Ovary (tissue), 9 donors: Measurements from ENCODE around the gene NLGN4Y. TPM values are rescaled to one million over a fixed set of nuclear protein-coding genes. Genes with fewer than 3 reads are reported as not detected.

ENCODE experiments used
- DNase-seq, 5 donors: peaks; one replicate each; pipeline ENCODE4 v3.0.0-alpha.2; 2019 to 2020
- H3K27ac ChIP-seq, 2 donors: fragments of 200-600 bp; one replicate each; pipeline versions ENCODE4 v1.5.1 to v1.8.0; 2019 to 2022
- H3K27me3 ChIP-seq: fragments of 200-600 bp; one replicate; pipeline ENCODE4 v1.8.0; 2022
- H3K36me3 ChIP-seq: fragments of 200-600 bp; sonication (generic); one replicate; pipeline ENCODE4 v1.5.1; 2019
- H3K4me1 ChIP-seq: one replicate; pipeline ENCODE4 v1.8.1; 2013; ENCODE audit warnings: mild to moderate bottlenecking, moderate library complexity; ENCODE audit not compliant: insufficient read depth
- H3K4me3 ChIP-seq: fragments of 200-600 bp; sonication (generic); one replicate; pipeline ENCODE4 v1.5.1; 2017
- H3K9me3 ChIP-seq, 2 donors: fragments of 200-600 bp in 1 of 2; sonication (generic) in 1 of 2; one replicate each; pipeline versions ENCODE4 v1.5.1 to v1.8.1; 2013 to 2019; ENCODE audit warnings: mild to moderate bottlenecking in 1 of 2, moderate library complexity in 1 of 2
- EP300 ChIP-seq: sonication (generic); formaldehyde crosslinking; IDR thresholded peaks from one replicate; pipeline ENCODE4 v1.6.1; 2017; ENCODE audit warnings: antibody characterized with exemption
- POLR2A ChIP-seq: fragments of 450-650 bp; IDR thresholded peaks from one replicate; pipeline ENCODE4 v1.6.1; 2017; ENCODE audit warnings: antibody characterized with exemption, mild to moderate bottlenecking, moderate library complexity
- WGBS, 3 donors: extraction: QIAGEN DNeasy Blood & Tissue Kit in 1 of 3; methylation state at CpG; one replicate each; pipeline versions ENCODE4 v1.1.5 to v1.1.7; 2013 to 2017; 5-methylcytosine and 5-hydroxymethylcytosine counted together
- intact Hi-C, 4 donors: fragments of 100-400 bp; cut with DNase I; formaldehyde crosslinking; loops; one replicate each; pipeline versions ENCODE4 v1.11.0 to v1.15.1; 2022 to 2023
- polyA plus RNA-seq, 2 donors: library from polyadenylated mRNA; stranded (reverse); fragments of 200-250 nt in 1 of 2; fragments of 350-450 nt in 1 of 2; fragmentation: Illumina TruSeq in 1 of 2; extraction: RNeasy Lipid Tissue Mini Kit (QIAGEN cat#74804) in 1 of 2; gene quantifications; one replicate each; pipeline ENCODE4 v1.2.3, GENCODE V29; 2013 to 2014
- total RNA-seq, 7 donors: library from RNA; depleted of rRNA in 2 of 7; stranded (reverse); fragments of >200 nt in 2 of 7; fragmentation: NEBNext Ultra II Directional in 3 of 7; extraction: Animal tissue kit (Norgen Biotek cat#: 25700) in 3 of 7; gene quantifications; one replicate each; pipeline versions ENCODE4 v1.1.0 to v1.2.4, GENCODE V29; 2016 to 2023
- TF ChIP-seq, protein P1 (sequence below), 3 donors: fragments of 450-650 bp in 2 of 3; fragments of 200-600 bp in 1 of 3; IDR thresholded peaks; one replicate each; pipeline versions ENCODE4 v1.5.1 to v1.8.0; 2016 to 2022; ENCODE audit warnings: antibody characterized with exemption in 3 of 3, mild to moderate bottlenecking in 1 of 3
- donor health status: DM: no; HTN: no; CAD: no; lungs with moderate emphysema.
- donor health status: DM: no; HTN: no; CAD: no.
- donor health status: Bipolar disorder and iron deficiency.
- donor health status: DM: yes; HTN: yes; CAD: no.
- donor health status: DM: no; HTN: no; CAD: no.
- donor health status: DM: yes; HTN: yes; CAD: no.

The NLGN4Y gene
- total and polyA plus RNA-seq, 9 donors, result 0.15 to 0.88 (median 0.23) TPM; not detected in 6

GRCh38 chrY:14828531-14828930 is 304.2 kb downstream of the NLGN4Y start:
- TF ChIP-seq POLR2A, result no peak
- TF ChIP-seq EP300, result no peak
- TF ChIP-seq, protein P1, sequence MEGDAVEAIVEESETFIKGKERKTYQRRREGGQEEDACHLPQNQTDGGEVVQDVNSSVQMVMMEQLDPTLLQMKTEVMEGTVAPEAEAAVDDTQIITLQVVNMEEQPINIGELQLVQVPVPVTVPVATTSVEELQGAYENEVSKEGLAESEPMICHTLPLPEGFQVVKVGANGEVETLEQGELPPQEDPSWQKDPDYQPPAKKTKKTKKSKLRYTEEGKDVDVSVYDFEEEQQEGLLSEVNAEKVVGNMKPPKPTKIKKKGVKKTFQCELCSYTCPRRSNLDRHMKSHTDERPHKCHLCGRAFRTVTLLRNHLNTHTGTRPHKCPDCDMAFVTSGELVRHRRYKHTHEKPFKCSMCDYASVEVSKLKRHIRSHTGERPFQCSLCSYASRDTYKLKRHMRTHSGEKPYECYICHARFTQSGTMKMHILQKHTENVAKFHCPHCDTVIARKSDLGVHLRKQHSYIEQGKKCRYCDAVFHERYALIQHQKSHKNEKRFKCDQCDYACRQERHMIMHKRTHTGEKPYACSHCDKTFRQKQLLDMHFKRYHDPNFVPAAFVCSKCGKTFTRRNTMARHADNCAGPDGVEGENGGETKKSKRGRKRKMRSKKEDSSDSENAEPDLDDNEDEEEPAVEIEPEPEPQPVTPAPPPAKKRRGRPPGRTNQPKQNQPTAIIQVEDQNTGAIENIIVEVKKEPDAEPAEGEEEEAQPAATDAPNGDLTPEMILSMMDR (IDR thresholded peaks at IDR 0.05), result no peak
- intact Hi-C loops, result no loop called here
- Histone ChIP-seq H3K4me1 (no peaks in the 10 kb centered on the region), H3K27ac (no peak overlapping the region), H3K36me3 (no peaks in the 10 kb centered on the region), H3K4me3 (no peak overlapping the region), H3K9me3 (no peaks in the 10 kb centered on the region), H3K27me3 (no peaks in the 10 kb centered on the region)
- no peak for DNase-seq
- WGBS, 3 donors, result no CpG with 5 or more reads among the region's 5 CpGs

DNA sequence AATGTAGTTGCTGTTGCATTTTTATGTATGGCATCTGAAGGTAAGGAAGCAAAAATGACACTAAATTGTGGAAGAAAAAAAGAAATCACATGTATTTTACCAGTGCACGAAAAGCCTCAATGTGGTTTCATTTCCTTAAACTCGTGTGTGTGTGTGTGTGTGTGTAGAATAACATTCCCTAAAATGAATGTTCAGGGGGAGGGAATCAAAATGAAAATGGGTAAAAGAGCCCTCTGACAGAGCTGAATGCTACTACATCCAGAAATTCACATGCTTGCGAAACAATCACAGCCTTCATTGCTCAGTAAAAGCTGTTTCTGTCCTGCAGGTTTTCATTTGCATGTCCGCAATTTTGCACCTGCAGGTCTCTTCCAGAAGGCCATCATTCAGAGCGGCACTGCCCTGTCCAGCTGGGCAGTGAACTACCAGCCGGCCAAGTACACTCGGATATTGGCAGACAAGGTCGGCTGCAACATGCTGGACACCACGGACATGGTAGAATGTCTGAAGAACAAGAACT is 305.1 kb downstream of the NLGN4Y start:
- Histone ChIP-seq H3K9me3 (no peaks in the 10 kb centered on the region), H3K4me3 (no peak overlapping the region), H3K4me1 (no peaks in the 10 kb centered on the region), H3K27ac (no peak overlapping the region), H3K36me3 (no peaks in the 10 kb centered on the region), H3K27me3 (no peaks in the 10 kb centered on the region)
- DNase-seq, result no peak
- WGBS, 3 donors, result no CpG with 5 or more reads among the region's 9 CpGs
- intact Hi-C loops, result no loop called here
- TF ChIP-seq EP300, result no peak
- TF ChIP-seq, protein P1 (IDR thresholded peaks at IDR 0.05), result no peak

GRCh38 chrY:14834103-14835060 is 310.1 kb downstream of the NLGN4Y start:
- TF ChIP-seq POLR2A, result no peak
- TF ChIP-seq, protein P1 (IDR thresholded peaks at IDR 0.05), result no peak
- no peak for TF ChIP-seq EP300
- H3K27ac ChIP-seq, result no peak overlapping the region
- DNase-seq, result no peak
- H3K36me3 ChIP-seq, result no peaks in the 10 kb centered on the region
- no peaks in the 10 kb centered on the region for H3K4me1 ChIP-seq
- H3K9me3 ChIP-seq, result no peaks in the 10 kb centered on the region
- H3K4me3 ChIP-seq, result no peak overlapping the region
- intact Hi-C loops, result no loop called here
- H3K27me3 ChIP-seq, result no peaks in the 10 kb centered on the region
- no CpG with 5 or more reads among the region's 4 CpGs for WGBS, 3 donors

DNA sequence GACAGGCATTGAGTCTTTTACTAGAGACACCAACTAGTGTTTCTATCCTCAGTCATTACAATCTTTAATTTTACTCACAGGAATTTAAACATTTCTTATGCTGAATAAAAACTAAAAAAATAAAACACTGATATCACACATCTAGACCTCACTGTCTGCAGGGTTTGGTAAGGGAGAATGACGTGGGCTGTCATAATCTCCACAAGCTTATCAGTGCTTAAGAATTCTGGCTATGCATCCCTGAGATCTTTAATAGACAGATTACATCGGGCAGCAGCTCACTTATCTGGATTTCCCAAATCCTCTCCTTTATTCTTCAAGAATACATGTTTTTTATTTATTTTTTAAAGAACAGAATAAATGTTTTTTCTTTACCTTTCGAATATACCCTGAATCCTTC is 313.1 kb downstream of the NLGN4Y start:
- no CpG with 5 or more reads among the region's 3 CpGs for WGBS, 3 donors
- Histone ChIP-seq H3K4me3 (no peak overlapping the region), H3K4me1 (no peaks in the 10 kb centered on the region), H3K27ac (no peak overlapping the region), H3K27me3 (no peaks in the 10 kb centered on the region), H3K9me3 (no peaks in the 10 kb centered on the region), H3K36me3 (no peaks in the 10 kb centered on the region)
- TF ChIP-seq POLR2A (no peak), EP300 (no peak)
- TF ChIP-seq, protein P1 (IDR thresholded peaks at IDR 0.05), result no peak
- DNase-seq, result no peak
- intact Hi-C loops, result no loop called here
